ENCODE results near the gene DEPDC5. TPM values are rescaled to one million over a fixed set of nuclear protein-coding genes. Genes with fewer than 3 reads are reported as not detected.

The DEPDC5 gene
- total RNA-seq, 3 donors from 2014 or later (not counting 1 experiment from before 2014, with no cell fraction given), result 56.7 to 67.9 (median 62.6) TPM

DNA sequence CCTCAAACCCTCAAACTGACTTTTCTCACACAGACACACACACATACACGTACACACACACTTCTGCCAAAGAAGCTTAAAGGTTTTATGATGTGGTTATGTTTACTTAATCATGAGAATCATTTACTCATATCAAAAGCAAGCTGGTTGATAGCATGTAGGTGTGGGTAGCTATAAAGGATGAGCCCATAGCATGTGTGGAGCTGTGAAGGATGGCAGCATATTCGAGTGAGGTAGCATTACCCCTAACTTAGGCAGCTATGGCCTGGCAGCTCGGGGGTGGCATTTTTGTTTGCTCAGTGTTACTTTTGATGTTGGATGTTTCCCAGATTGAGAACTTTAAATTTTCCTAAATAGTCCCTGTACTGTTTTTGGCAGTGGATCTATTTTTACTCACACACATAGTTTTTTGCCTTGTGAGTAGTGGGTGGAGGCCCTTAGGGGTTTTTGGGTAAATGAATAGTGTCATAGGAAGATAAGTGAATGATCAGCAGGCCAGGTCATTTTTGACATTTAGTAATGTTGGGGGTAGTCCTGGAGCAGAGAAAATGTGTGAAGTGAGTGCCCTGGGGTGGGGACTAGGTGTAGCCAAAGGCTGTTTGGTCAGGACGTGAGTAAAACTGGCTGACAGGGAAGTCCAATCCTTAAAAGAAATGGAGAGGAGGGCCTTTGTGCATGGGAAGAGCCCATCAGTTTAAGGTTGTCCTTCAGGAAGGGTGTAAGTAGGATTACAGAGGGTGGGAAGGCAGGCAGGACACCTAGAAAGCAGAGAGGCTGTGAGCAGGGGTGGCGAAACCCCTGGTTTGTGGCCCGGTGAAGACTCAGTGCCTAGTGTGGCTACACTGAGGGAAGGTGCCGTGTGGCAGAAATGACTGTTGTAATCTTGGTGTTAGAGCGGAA is 197.6 kb downstream of the DEPDC5 start:
- 69% methylated on average over 7 of the region's 8 CpGs for WGBS (ENCODE audit: insufficient coverage)
- H3K27me3 ChIP-seq (ENCODE audit: control insufficient read depth, insufficient read depth, low read length), result no peaks in the 10 kb centered on the region
- Mint-ChIP-seq H3K27me3 (ENCODE audit: low read depth in 2 of 2) (no peaks in the 10 kb centered on the region), H3K9me3 (no peaks in the 10 kb centered on the region), H3K27ac (peak overlapping the region; percentile 77 to 80), H3K4me1 (peaks cover 55 to 58% of the 10 kb centered on the region in 2 donors), H3K4me3 (peak overlapping the region; percentile 10), H3K36me3 (no peaks in the 10 kb centered on the region)
- peaks cover 27% of the 10 kb centered on the region for H3K4me1 ChIP-seq (ENCODE audit: control insufficient read depth, insufficient read depth, low read length)
- no peak for DNase-seq
- intact Hi-C loops (cut with micrococcal nuclease), result no loop called here
- H3K36me3 ChIP-seq (ENCODE audit: control insufficient read depth, insufficient read depth, low read length), result peaks cover 28% of the 10 kb centered on the region
- H3K9me3 ChIP-seq (ENCODE audit: control insufficient read depth, insufficient read depth, low read length), result no peaks in the 10 kb centered on the region
- TF ChIP-seq, protein P1, sequence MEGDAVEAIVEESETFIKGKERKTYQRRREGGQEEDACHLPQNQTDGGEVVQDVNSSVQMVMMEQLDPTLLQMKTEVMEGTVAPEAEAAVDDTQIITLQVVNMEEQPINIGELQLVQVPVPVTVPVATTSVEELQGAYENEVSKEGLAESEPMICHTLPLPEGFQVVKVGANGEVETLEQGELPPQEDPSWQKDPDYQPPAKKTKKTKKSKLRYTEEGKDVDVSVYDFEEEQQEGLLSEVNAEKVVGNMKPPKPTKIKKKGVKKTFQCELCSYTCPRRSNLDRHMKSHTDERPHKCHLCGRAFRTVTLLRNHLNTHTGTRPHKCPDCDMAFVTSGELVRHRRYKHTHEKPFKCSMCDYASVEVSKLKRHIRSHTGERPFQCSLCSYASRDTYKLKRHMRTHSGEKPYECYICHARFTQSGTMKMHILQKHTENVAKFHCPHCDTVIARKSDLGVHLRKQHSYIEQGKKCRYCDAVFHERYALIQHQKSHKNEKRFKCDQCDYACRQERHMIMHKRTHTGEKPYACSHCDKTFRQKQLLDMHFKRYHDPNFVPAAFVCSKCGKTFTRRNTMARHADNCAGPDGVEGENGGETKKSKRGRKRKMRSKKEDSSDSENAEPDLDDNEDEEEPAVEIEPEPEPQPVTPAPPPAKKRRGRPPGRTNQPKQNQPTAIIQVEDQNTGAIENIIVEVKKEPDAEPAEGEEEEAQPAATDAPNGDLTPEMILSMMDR (IDR thresholded peaks at IDR 0.05), result no peak
- ATAC-seq, result peak; percentile 40 to 55 (median 52)
- H3K27ac ChIP-seq (ENCODE audit: low read length), result peak overlapping the region; percentile 35
- H3K4me3 ChIP-seq (ENCODE audit: low read length), result no peak overlapping the region

DNA sequence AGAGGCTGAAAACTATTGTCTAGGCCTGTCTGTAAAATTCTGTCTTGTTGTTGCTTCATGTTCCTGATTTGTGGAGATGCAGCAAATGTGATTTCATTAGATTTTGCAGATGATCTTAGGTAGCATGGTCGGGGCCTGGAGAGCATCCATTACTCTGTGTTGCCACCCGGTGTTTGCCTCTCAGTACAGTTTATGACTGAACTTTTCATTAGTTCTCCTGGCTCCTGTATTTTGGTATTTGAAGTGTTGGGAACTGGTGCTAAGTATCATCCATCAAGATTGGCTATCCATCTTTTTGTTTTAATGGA is 198.2 kb downstream of the DEPDC5 start:
- Histone ChIP-seq H3K4me1 (ENCODE audit: control insufficient read depth, insufficient read depth, low read length) (peaks cover 25% of the 10 kb centered on the region), H3K36me3 (ENCODE audit: control insufficient read depth, insufficient read depth, low read length) (peaks cover 34% of the 10 kb centered on the region), H3K9me3 (ENCODE audit: control insufficient read depth, insufficient read depth, low read length) (no peaks in the 10 kb centered on the region), H3K4me3 (ENCODE audit: low read length) (no peak overlapping the region), H3K27ac (ENCODE audit: low read length) (no peak overlapping the region), H3K27me3 (ENCODE audit: control insufficient read depth, insufficient read depth, low read length) (no peaks in the 10 kb centered on the region)
- H3K27ac Mint-ChIP-seq, result peak overlapping the region; percentile 77 to 80
- WGBS (ENCODE audit: insufficient coverage), result 87% methylated on average over 2 of the region's 2 CpGs
- TF ChIP-seq, protein P1 (IDR thresholded peaks at IDR 0.05), result no peak
- peaks cover 6% of the 10 kb centered on the region for H3K36me3 Mint-ChIP-seq
- intact Hi-C loops (cut with micrococcal nuclease), result no loop called here
- DNase-seq (no peak), ATAC-seq (peak in 2 of 3 donors; percentile 14 to 19)
- H3K9me3 Mint-ChIP-seq, result no peaks in the 10 kb centered on the region
- H3K27me3 Mint-ChIP-seq (ENCODE audit: low read depth in 2 of 2), result no peaks in the 10 kb centered on the region
- H3K4me1 Mint-ChIP-seq, result peaks cover 53 to 56% of the 10 kb centered on the region in 2 donors
- H3K4me3 Mint-ChIP-seq, result no peak overlapping the region

DNA sequence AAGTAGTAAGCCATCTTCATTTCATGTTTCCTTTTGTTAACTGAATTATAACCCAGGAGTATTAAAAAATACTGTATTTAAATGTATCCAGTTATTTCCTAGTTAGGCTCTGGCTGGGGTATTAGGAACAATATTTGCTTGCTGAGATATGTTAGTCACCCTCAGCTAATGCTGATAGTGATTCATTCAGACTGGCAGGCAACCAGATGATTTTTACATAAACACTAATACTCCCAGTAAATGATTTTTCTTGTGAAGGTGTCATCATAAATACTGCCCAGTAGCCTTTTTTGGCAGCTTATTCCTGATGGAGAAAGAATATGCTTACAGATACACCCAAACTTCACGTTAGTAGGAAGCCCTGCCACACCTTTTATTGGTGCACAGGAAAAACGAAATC is 198.7 kb downstream of the DEPDC5 start:
- Histone ChIP-seq H3K27ac (ENCODE audit: low read length) (no peak overlapping the region), H3K9me3 (ENCODE audit: control insufficient read depth, insufficient read depth, low read length) (no peaks in the 10 kb centered on the region), H3K4me1 (ENCODE audit: control insufficient read depth, insufficient read depth, low read length) (peaks cover 24% of the 10 kb centered on the region), H3K36me3 (ENCODE audit: control insufficient read depth, insufficient read depth, low read length) (peaks cover 37% of the 10 kb centered on the region), H3K27me3 (ENCODE audit: control insufficient read depth, insufficient read depth, low read length) (no peaks in the 10 kb centered on the region), H3K4me3 (ENCODE audit: low read length) (no peak overlapping the region)
- peaks cover 7% of the 10 kb centered on the region for H3K36me3 Mint-ChIP-seq
- peaks cover 49 to 52% of the 10 kb centered on the region in 2 donors for H3K4me1 Mint-ChIP-seq
- no peak overlapping the region for H3K4me3 Mint-ChIP-seq
- H3K27ac Mint-ChIP-seq, result peak overlapping the region; percentile 77 to 80
- no peaks in the 10 kb centered on the region for H3K27me3 Mint-ChIP-seq (ENCODE audit: low read depth in 2 of 2)
- DNase-seq, result no peak
- WGBS (ENCODE audit: insufficient coverage), result 93% methylated on average over 2 of the region's 2 CpGs
- no peak for ATAC-seq
- TF ChIP-seq, protein P1 (IDR thresholded peaks at IDR 0.05), result no peak
- H3K9me3 Mint-ChIP-seq, result no peaks in the 10 kb centered on the region
- intact Hi-C loops (cut with micrococcal nuclease), result no loop called here
